NCI-H446 treated with DMSO at 0.1 percent for 48 hours (cell line): ENCODE measurements around the gene KCNJ11.

Experiments
- DNase-seq: peaks from one replicate; lab custom pipeline; 2025; lab: John Stamatoyannopoulos, UW

The KCNJ11 gene

GRCh38 chr11:17391493-17392355, 3.3 kb upstream of the KCNJ11 start:
- DNase-seq = no peak

GRCh38 chr11:17389957-17390649, 1.6 kb upstream of the KCNJ11 start:
- DNase-seq = no peak

- peak; percentile 50 for DNase-seq
These were observed 925 bp upstream of the KCNJ11 start for GRCh38 chr11:17389211-17389956.

GRCh38 chr11:17387811-17388210, 648 bp downstream of the KCNJ11 start:
- no peak for DNase-seq

GRCh38 chr11:17387254-17387653, 1.2 kb downstream of the KCNJ11 start:
- no peak for DNase-seq

GRCh38 chr11:17386331-17387084, 2.0 kb downstream of the KCNJ11 start:
- DNase-seq = no peak

GRCh38 chr11:17385926-17386325, 2.5 kb downstream of the KCNJ11 start:
- DNase-seq = no peak

GRCh38 chr11:17385492-17385891, 3.0 kb downstream of the KCNJ11 start:
- no peak for DNase-seq

- peak; percentile 47 for DNase-seq
These were observed 4.4 kb downstream of the KCNJ11 start for GRCh38 chr11:17384002-17384511.

GRCh38 chr11:17383461-17383860, 5.0 kb downstream of the KCNJ11 start:
- DNase-seq = no peak

GRCh38 chr11:17382046-17382728, 6.3 kb downstream of the KCNJ11 start:
- no peak for DNase-seq

- DNase-seq = no peak
These were observed 7.3 kb downstream of the KCNJ11 start for GRCh38 chr11:17381156-17381555.

- no peak for DNase-seq
These were observed 8.9 kb downstream of the KCNJ11 start for GRCh38 chr11:17379383-17380180.

- no peak for DNase-seq
These were observed 9.8 kb downstream of the KCNJ11 start for GRCh38 chr11:17378655-17379054.

GRCh38 chr11:17376493-17376892, 12.0 kb downstream of the KCNJ11 start:
- no peak for DNase-seq

GRCh38 chr11:17375547-17375946, 12.9 kb downstream of the KCNJ11 start:
- DNase-seq = no peak

GRCh38 chr11:17371614-17372013, 16.8 kb downstream of the KCNJ11 start:
- DNase-seq = no peak

- DNase-seq = no peak
These were observed 18.7 kb downstream of the KCNJ11 start for GRCh38 chr11:17369684-17370243.

- no peak for DNase-seq
These were observed 19.4 kb downstream of the KCNJ11 start for GRCh38 chr11:17369094-17369493.

- DNase-seq = no peak
These were observed 19.9 kb downstream of the KCNJ11 start for GRCh38 chr11:17368551-17368950.
